Hair follicular keratinocyte (primary cell): Measurements from ENCODE around the gene SPINK1. TPM values are rescaled to one million over a fixed set of nuclear protein-coding genes. Genes with fewer than 3 reads are reported as not detected.

Experiments
- total RNA-seq: library from RNA; depleted of rRNA; stranded (reverse); fragments of >200 nt; gene quantifications from 2 replicates; pipeline ENCODE4 v1.2.3, GENCODE V29; 2015

SPINK1 gene
- total RNA-seq: not detected in 2 replicates

GRCh38 chr5:147831465-147831864 is at the start of gene SPINK1:
SPINK1 (minus strand) TSS chr5:147831671; CDS start chr5:147831577, 94 bp downstream.

GRCh38 chr5:147878066-147878759 is 46.7 kb upstream of the SPINK1 start, which contains the start of gene SCGB3A2:
SCGB3A2 (plus strand) TSS chr5:147878711; CDS start chr5:147878804, 93 bp downstream.

GRCh38 chr5:147782110-147783028 is 49.1 kb downstream of the SPINK1 start, which contains the start of gene JAKMIP2:
JAKMIP2 (minus strand) TSS chr5:147782728; CDS start chr5:147671806, 110,922 bp downstream.

Other genes starting within 250 kb of the SPINK1 start
- gene JAKMIP2, start 48.9 kb downstream of the SPINK1 start, total RNA-seq: 0.19 TPM in 1 of 2 replicates, not detected in the other
- gene SCGB3A2, start 47.0 kb upstream of the SPINK1 start, total RNA-seq: not detected in 2 replicates
- gene C5orf46, start 74.9 kb upstream of the SPINK1 start, total RNA-seq: not detected in 2 replicates
- 0.95 and 1.6 TPM in 2 replicates for gene SPINK5, start 232.3 kb upstream of the SPINK1 start, total RNA-seq